Tibial nerve (tissue), 4 donors: ENCODE measurements around the gene PSMB3.

Experiments used
- CTCF ChIP-seq, 5 experiments: fragments of 200-600 bp in 3 of 5; fragments of 450-650 bp in 2 of 5; sonication (generic) in 3 of 5; IDR thresholded peaks; one replicate each; pipeline ENCODE4 v1.5.1; 2016 to 2019; ENCODE audit warnings: antibody characterized with exemption in 5 of 5, mild to moderate bottlenecking in 3 of 5, moderate library complexity in 2 of 5
- EP300 ChIP-seq, 2 donors: sonication (generic); formaldehyde crosslinking; IDR thresholded peaks; one replicate each; pipeline ENCODE4 v1.6.1; 2017; ENCODE audit warnings: antibody characterized with exemption in 2 of 2, mild to moderate bottlenecking in 1 of 2
- POLR2A ChIP-seq, 2 donors: fragments of 450-650 bp; IDR thresholded peaks; one replicate each; pipeline ENCODE4 v1.6.1; 2017; ENCODE audit warnings: antibody characterized with exemption in 2 of 2, mild to moderate bottlenecking in 2 of 2, moderate library complexity in 2 of 2

GRCh38 chr17:38721802-38722201, 30.7 kb upstream of the PSMB3 start:
- TF ChIP-seq CTCF (IDR thresholded peaks at IDR 0.05) (no peak), POLR2A (IDR thresholded peaks at IDR 0.05) (no peak), EP300 (IDR thresholded peaks at IDR 0.05) (no peak)
